ENCODE results near the gene RSPH10B. TPM values are rescaled to one million over a fixed set of nuclear protein-coding genes. Genes with fewer than 3 reads are reported as not detected.
"Not testable (repeated sequence)": the region's sequence is repeated elsewhere in the genome, so short reads cannot be mapped to it uniquely, and the experiment has no call there.

Gene RSPH10B
- total RNA-seq, 3 donors from 2014 or later = not detected

DNA sequence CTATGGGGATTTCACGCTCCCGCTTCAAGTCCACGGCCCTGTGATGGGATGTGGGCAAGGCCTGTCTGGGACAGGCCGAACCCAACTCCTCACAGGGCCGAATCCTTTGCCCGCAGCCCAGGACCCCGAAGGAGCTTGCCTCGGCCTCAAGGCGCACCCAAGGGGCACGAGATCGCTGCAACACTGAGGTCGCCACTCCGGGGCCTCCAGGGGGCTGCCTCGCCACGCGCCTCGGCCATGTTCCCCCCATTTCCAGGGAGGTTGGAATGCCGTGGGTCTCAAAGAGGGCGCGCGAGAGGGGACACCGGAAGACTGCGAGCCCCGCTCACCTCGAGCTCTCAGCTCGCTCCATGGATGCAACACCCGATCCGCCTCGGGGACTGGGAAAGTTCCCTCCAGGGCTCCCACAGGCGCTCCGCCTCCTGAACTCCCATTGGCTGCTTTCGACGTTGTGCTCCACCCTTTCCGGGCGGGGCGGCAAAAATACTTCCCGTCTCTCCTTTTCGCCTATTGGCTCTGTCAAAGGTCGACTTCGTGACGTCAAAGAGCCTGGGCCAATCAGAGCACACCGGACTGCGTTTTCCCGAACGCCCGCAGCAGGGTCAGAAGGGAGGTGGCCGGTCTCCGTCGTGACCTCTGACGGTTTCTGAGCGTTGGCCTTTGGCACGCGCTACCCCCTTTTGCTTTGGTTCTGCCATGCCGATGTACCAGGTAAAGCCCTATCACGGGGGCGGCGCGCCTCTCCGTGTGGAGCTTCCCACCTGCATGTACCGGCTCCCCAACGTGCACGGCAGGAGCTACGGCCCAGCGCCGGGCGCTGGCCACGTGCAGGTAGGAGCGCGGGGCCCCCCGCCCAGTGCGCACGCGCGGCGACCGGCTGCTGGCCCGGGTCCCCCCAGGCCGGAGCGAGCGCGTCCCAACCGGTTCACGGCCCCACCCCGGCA is 38.5 kb upstream of the RSPH10B start, which contains the start of the genes AIMP2 and PMS2:
Gene AIMP2 (plus strand): TSS at position 605 of the 944 bp plus-strand sequence. CDS start 92 bp downstream, at position 697.
Gene PMS2 (minus strand): TSS at position 382 of the 944 bp plus-strand sequence. CDS start 30 bp downstream, at position 352.
- H3K4me3 ChIP-seq = peak within 1 kb of the TSS; percentile 48
- no peak for TF ChIP-seq CTCF (IDR thresholded peaks at IDR 0.05)
- peaks cover 21% of the 10 kb centered on the region for H3K4me1 ChIP-seq (ENCODE audit: low read depth)
- no peaks in the 10 kb centered on the region for H3K9me3 ChIP-seq
- DNase-seq (peak; percentile 98 to 100 (median 98)), ATAC-seq (peak; percentile 91)
- intact Hi-C loops (cut with DNase I, micrococcal nuclease) = no loop called here
- peaks cover 4% of the 10 kb centered on the region for H3K36me3 ChIP-seq (ENCODE audit: low read depth)

DNA sequence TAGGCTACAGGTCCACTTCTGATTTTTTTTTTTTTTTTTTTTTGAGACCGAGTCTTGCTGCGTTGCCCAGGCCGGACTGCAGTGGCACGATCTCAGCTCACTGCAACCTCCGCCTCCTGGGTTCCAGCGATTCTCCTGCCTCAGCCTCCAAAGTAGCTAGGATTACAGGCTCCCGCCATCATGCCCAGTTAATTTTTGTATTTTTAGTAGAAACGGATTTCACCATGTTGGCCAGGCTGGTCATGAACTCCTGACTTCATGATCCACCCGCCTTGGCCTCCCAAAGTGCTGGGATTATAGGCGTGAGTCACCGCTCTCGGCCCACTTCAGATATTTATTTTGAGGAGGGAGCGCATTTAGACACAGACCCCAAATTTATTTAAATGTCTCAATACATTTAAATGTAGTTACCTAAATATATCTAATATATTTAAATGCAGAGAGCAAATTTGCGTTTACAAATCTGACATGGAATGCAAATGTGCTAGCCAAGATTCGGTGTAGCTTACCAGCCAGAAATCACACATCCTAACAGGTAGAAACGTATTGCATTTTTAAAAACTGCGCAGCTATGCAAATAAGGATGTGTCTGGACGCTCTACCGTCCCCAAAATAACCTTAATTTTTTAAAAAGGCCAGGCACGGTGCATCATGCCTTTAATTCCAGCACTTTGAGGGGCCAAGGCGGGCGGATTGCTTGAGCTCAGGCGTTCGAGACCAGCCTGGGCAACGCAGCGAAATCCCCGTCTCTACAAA is 37.5 kb upstream of the RSPH10B start:
- ATAC-seq; intact Hi-C loops (cut with DNase I, micrococcal nuclease); H3K36me3 ChIP-seq (ENCODE audit: low read depth); H3K4me3 ChIP-seq; DNase-seq; H3K9me3 ChIP-seq: not testable (repeated sequence)
- H3K4me1 ChIP-seq (ENCODE audit: low read depth) = peaks cover 21% of the 10 kb centered on the region

DNA sequence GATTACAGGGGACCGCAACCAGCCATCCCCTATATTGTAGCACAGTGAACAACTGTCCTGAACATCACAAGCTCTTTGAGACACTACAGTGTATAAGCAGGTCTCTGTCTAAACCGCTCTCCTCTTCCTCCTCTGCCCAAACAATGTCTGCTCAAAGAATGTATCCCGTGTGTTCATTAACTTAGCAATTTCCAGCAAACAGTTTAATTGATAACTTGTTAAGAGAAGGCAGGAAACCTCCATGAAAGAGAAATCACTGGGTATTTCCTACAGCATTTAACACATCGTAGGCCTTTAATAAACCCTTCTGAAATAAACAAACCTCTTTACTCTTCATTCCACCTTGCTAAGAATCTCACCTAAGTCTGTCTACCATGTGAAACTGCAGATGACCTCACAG is 36.9 kb upstream of the RSPH10B start:
- Histone ChIP-seq H3K4me1 (ENCODE audit: low read depth) (peaks cover 18% of the 10 kb centered on the region), H3K36me3 (ENCODE audit: low read depth) (peaks cover 4% of the 10 kb centered on the region), H3K4me3 (no peak overlapping the region), H3K9me3 (no peaks in the 10 kb centered on the region)
- DNase-seq (no peak), ATAC-seq (no peak)
- TF ChIP-seq CTCF (IDR thresholded peaks at IDR 0.05) = no peak
- intact Hi-C loops (cut with DNase I, micrococcal nuclease) = no loop called here

- no peak for TF ChIP-seq CTCF (IDR thresholded peaks at IDR 0.05)
- Histone ChIP-seq H3K4me1 (ENCODE audit: low read depth) (no peaks in the 10 kb centered on the region), H3K9me3 (no peaks in the 10 kb centered on the region), H3K4me3 (no peak overlapping the region), H3K36me3 (ENCODE audit: low read depth) (no peaks in the 10 kb centered on the region)
- intact Hi-C loops (cut with DNase I, micrococcal nuclease) = no loop called here
- DNase-seq (peak in 1 of 3 donors; percentile 78), ATAC-seq (peak; percentile 78)
Measured at GRCh38 chr7:5997210-5997808, 26.8 kb upstream of the RSPH10B start.

DNA sequence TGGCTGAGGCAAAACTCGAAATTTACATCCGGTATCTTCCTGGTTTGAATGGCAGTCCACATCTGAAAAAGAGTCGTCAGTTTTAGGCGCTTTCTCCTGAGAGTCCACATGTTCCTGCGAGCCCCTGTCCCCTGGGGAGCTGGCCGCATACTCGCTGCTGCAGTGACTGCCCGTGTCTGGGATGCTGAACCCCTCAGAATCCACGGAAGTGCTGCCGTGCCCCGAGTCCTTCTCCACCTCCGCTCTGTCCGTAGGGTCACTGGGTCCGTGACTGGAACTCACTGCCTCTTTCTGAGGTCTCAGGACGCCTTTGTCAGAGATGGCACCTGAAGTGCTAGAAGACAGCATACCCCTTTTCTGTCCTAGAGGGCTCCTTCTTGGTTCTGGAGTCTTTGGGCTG is 16.6 kb upstream of the RSPH10B start:
- DNase-seq; ATAC-seq; H3K4me1 ChIP-seq (ENCODE audit: low read depth); intact Hi-C loops (cut with DNase I, micrococcal nuclease); H3K4me3 ChIP-seq; H3K9me3 ChIP-seq; H3K36me3 ChIP-seq (ENCODE audit: low read depth): not testable (repeated sequence)

DNA sequence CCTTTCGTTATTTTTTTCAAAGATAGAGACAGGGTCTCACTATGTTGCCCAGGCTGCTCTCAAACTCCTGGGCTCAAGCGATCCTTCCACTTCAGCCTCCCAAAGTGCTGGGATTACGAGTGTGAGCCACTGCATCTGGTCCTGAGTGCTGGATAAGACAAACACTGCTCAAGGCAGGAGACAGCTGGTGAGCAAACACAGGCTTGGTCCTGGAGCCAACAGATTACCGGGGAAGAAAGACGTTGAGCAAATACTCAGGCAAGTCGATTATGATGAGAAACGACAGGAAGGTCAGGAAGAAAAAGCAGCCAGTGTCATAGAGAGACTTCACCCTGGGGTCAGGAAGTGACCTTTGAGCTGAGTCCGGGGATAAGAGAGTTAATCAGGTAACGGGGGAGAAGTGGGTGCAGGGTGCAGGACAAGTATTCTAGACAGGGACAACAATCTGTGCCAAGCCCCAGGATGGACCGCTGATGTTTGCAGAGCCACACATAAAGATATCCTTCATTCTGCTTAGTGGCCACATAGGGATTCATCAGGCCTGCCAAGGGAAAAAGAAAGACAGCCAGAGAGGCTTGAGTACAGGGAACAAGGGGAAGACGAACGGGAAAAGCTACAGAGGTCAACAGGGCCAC is 9.3 kb upstream of the RSPH10B start:
- H3K4me1 ChIP-seq (ENCODE audit: low read depth); DNase-seq; intact Hi-C loops (cut with DNase I, micrococcal nuclease); H3K36me3 ChIP-seq (ENCODE audit: low read depth); H3K4me3 ChIP-seq; H3K9me3 ChIP-seq: not testable (repeated sequence)
- ATAC-seq = peak; percentile 70

DNA sequence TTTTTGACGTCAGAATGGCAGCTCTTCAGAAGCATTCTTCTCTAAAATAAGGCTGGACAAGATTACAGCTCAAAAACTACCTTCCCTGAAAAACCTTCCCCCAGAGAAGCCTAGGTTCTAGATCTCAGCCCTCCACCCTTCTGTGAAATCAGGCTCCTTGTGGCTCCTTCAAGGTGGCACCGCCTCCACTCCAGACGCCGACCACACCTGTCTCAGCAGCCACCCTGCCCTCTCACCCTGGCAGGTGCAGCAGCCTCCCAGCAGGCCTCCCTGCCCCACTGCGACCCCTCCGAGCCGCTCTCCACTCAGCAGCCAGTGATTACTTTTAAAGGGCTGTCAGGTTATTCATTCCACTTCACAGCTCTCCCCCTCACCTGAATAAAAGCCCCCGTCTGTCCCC is 3.1 kb upstream of the RSPH10B start:
- H3K4me3 ChIP-seq; intact Hi-C loops (cut with DNase I, micrococcal nuclease); H3K4me1 ChIP-seq (ENCODE audit: low read depth); DNase-seq; H3K9me3 ChIP-seq; ATAC-seq; H3K36me3 ChIP-seq (ENCODE audit: low read depth): not testable (repeated sequence)

DNA sequence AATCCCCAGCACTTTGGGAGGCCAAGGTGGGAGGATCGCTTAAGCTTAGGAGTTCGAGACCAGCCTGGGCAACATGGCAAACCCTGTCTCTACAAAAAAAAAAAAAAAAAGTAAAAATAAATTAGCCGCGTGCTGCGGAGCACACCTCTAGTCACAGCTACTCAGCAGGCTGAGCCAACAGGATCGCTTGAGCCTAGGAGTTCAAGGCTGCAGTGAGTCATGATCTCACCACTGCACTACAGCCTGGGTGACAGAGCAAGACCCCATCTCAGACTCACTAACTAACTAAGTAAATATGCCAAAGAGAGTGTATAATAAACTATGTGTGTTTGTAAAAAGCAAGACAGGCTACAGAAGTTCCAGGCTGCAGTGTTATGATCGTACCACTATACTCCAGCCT is 6.7 kb downstream of the RSPH10B start:
- intact Hi-C loops (cut with DNase I, micrococcal nuclease); H3K36me3 ChIP-seq (ENCODE audit: low read depth); H3K4me3 ChIP-seq; ATAC-seq; DNase-seq; H3K4me1 ChIP-seq (ENCODE audit: low read depth); H3K9me3 ChIP-seq: not testable (repeated sequence)

DNA sequence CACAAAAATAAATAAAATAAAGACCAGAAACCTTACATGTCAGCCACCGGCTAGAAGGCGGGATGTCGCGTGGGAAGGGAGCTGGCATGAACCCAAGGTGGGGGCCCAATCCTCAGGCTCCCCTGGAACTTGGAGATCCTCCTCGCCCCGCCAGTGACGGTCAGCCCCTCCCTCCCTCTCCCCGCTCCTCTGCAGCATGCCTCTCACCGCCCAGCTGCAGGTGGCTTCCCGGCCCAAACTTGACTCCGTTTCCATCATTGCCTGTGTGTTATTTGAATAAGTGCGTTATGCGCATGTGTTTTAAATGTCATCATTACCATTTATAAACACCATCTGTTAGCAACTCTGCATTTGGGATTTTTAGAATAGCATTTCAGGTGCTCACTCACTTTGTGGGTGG is 7.3 kb downstream of the RSPH10B start:
- DNase-seq; H3K9me3 ChIP-seq; H3K4me3 ChIP-seq; H3K36me3 ChIP-seq (ENCODE audit: low read depth); intact Hi-C loops (cut with DNase I, micrococcal nuclease); ATAC-seq; H3K4me1 ChIP-seq (ENCODE audit: low read depth): not testable (repeated sequence)

- H3K9me3 ChIP-seq; DNase-seq; H3K4me3 ChIP-seq; ATAC-seq; H3K4me1 ChIP-seq (ENCODE audit: low read depth); intact Hi-C loops (cut with DNase I, micrococcal nuclease); H3K36me3 ChIP-seq (ENCODE audit: low read depth): not testable (repeated sequence)
Measured at GRCh38 chr7:5934945-5935450, 35.5 kb downstream of the RSPH10B start.

Measured in mucosa of descending colon (tissue), 3 donors.